H1 (cell line): ENCODE results near the gene DPP10. TPM values are rescaled to one million over a fixed set of nuclear protein-coding genes. Genes with fewer than 3 reads are reported as not detected.

Experiments
- RXRA ChIP-seq: IDR thresholded peaks from 2 replicates; pipeline ENCODE4 v1.6.1; 2011; ENCODE audit warnings: low read depth, mild to moderate bottlenecking, low read length, moderate library complexity; ENCODE audit not compliant: insufficient read depth
- polyA plus RNA-seq, 7 experiments: library from polyadenylated mRNA; depleted of rRNA in 3 of 7; stranded (reverse) in 5 of 7; unstranded in 2 of 7; fragments of >200 nt in 5 of 7; fragments of 200-250 nt in 2 of 7; gene quantifications; 1 replicate in 5 of 7; 2 replicates in 1 of 7; 4 replicates in 1 of 7; pipeline versions ENCODE4 v1.2.1 to v1.2.3, GENCODE V29; 2011 to 2013; ENCODE audit warnings: missing spikeins in 2 of 7, mixed read lengths in 2 of 7
- total RNA-seq: library from RNA; stranded (reverse); fragmentation: NEBNext Ultra II Directional; extraction: Animal tissue kit (Norgen Biotek cat#: 25700); gene quantifications from 2 replicates; pipeline ENCODE4 v1.2.1, GENCODE V29; 2021

The DPP10 gene
- total and polyA plus RNA-seq, 2 of the 8 experiments (the other 6 are each of a cell fraction or from before 2014, with no cell fraction given): 3.3 to 7.2 TPM

DNA sequence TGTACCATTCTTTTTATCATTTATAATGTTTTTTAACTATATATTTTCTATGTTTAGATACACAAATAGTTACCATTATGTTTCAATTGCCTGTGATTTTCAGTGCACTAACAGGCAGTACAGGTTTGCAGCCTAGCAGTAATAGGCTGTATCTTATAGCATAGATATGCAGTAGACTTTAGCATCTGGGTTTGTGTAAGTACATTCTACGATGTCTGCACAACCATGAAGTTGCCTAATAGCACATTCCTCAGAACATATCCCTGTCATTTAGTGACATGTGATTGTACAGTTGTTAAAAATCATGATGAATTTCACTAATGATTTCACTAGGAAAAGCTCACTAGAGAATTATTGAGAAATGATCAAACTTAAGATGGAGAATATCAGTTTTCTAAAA, 884.6 kb downstream of the DPP10 start (continued):
- TF ChIP-seq RXRA: no peak
